ENCODE measurements around the gene PRKN.

Gene PRKN

DNA sequence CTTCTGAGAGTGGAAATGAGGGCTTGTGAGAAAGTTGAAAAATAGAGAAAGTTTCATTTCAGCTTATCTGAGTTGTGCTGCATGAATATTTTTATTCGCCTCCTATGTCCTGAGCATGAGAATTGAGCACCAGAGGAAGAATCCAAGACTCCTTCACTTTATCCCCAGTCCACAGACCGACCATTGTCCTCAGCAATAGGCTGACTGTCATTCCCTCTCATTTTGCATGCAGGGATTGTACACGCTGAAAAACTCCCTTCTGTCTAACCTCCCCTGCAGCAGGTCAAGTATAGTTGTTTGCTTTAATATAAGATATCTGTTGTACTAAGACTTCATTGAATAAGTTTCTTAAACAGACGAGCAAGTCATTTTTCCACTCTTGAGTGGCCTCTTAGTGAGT is 437.6 kb downstream of the PRKN start:
- DNase-seq = no peak

DNA sequence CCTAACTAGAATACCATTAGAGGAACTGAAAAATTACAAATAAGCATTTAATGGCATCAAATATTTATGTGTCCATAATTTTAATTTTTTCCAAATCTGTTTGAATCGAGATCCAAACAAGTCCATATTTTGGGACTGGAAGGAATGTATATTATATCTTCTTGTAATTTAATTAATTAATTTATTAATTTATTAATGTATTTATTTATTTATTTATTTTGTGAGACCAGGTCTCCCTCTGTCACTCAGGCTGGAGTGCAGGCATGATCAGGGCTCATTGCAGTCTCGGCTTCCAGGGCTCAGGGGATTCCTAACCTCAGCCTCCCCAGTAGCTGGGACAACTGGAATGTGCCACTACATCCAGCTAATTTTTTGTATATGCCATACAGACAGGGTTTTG is 453.6 kb downstream of the PRKN start:
- no peak for DNase-seq

DNA sequence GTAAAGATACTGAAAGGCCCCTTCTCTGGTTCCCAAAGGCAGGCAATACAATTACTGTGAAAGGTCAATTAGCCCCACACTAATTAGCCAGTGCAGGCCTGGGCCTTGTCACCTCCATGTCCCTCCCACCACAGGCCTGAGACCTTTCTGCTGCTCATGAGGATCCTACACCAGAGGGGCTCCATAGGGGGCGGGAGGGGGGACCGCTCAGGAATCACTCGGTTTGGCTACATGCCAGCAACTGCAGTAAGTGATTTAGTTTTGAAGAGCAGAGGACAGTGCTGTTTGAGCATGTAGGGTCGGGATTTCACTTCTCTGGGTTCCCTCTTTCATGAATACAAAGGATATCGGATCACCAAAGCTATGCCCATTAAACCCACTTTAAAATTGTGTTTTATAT is 455.6 kb downstream of the PRKN start:
- peak; percentile 52 for DNase-seq

DNA sequence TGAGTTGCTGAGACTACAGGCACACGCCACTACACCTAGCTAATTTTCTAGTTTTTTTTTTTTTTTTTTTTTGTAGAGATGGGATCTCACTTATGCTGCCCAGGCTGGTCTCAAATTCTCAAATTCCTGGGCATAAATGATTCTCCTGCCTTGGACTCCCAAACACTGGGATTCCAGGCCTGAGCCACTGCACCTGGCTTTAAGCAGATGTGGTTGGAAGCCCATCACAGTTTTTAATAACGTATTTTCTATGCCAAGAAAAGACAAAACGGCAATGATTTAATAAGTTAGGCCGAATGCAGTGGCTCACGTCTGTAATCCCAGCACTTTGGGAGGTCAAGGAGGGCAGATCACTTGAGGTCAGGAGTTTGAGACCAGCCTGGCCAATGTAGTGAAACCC is 456.6 kb downstream of the PRKN start:
- no peak for DNase-seq

DNA sequence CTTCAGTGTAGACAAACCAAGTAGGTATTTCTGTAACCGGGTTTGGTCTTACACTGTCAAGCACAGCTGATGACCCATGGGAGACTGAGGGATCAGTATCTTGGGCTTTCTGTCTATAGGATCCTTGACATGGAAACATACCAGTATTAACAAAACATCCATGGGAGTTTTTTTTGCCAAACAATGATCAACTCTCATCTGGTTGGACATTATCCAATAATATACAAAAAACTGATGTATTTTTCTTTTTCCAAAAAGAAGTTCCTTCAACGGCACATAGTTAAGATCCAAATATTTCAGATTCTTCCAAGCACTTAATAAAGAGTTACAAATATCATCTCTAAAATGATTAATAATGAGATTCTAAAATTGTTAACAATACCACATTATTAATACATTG is 459.9 kb downstream of the PRKN start:
- DNase-seq = no peak

DNA sequence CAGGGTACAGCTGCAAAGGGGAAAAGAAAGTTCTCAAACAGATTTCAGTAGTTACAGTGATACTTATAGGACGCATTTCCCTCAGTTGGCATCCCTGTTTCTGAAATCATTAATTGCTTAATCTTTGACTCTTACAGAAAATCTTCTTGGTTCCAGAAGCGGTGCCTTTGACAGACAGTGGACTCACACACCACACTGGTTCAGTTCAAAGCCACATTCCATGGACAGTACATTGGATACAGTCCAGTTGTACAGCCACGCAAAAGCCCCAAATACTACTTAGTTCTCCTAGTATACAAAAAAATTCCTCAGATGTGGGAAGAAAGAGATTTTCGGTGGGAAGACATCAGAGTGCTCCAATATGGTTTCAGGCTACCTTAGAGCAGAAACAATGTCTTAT is 460.4 kb downstream of the PRKN start:
- DNase-seq = no peak

DNA sequence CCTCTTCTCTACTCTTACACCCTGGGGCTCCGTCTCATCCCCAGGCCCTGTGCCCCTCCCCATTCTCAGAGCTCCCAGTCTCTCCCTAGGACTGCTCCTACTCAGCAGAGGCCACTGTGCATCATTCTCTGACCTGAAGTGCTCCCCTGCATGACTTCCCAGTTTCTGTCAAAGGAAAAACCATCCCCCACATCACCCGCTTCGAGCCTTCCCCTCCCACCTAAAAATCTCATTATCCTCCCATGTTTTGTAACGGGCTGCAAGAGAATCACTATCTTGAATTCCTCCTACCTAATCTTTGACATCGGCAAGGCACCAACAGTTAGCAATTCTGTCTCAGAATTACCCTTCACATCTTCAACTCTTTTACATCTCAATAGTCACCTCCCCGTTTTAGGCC is 463.0 kb downstream of the PRKN start:
- DNase-seq = no peak

DNA sequence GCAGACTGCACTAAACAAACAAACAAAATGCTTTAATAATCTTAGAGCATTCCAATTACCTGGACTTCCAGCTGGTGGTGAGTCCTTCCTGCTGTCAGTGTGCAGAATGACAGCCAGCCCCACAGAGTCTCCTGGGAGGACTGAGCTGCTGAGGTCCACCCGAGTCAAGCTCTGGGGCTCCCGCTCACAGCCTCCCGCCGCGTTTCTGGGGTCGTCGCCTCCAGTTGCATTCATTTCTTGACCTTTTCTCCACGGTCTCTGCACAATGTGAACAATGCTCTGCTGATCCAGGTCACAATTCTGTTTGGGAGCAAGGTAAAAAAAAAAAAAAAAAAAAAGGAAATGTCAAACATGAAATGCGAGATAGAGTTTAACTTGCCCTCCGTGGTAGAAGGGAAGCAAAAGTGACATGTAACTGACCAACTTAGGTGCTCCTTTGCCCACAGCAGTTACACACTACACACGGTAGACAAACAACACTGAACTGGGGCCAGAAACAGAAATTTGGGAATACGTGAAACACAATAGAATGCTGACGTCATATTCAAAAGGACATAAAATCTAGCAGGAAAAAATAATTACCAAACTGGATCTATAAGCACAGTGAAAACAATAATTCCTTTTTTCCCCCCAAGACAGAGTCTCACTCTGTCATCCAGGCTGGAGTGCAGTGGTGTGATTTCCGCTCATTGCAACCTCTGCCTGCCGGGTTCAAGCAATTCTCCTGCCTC is 464.9 kb downstream of the PRKN start:
- DNase-seq = peak; percentile 85

DNA sequence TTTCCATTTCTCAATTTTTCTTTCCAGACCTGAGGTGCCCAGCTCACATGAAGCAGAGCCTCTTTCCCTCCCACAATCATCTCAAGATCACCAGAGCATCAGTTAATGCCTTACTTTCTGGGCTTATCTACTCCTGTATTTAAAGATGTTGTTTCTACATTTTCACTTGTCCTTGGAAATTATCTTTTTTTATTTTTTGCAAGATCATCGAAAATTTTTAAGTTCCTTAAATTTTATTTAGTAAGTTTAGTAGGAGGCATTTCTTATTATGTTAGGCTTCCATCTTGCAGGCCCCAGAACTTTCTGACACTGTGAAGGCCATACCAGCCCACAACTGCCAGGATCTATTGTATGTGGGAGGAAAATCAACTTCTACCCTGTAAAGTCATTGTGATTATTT is 466.0 kb downstream of the PRKN start:
- DNase-seq = no peak

DNA sequence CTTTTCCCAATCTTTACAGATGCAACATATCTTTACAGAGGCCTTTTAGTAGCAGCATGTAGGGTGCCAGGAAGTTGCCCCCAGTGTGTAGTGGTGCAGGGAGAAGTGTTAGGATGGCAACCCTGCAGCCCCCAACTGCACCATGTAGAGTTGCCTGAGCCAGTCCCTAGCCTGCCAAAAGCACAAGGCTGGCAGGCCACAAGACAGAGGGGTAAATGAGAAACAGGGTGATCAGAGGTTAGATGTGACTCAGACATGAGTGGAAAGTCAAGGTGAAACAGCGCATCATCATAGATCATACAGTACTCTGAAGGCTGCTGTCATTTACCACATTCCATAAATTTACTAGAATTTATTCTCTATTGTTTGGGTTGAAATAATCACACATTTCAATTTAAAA is 467.5 kb downstream of the PRKN start:
- DNase-seq = no peak

DNA sequence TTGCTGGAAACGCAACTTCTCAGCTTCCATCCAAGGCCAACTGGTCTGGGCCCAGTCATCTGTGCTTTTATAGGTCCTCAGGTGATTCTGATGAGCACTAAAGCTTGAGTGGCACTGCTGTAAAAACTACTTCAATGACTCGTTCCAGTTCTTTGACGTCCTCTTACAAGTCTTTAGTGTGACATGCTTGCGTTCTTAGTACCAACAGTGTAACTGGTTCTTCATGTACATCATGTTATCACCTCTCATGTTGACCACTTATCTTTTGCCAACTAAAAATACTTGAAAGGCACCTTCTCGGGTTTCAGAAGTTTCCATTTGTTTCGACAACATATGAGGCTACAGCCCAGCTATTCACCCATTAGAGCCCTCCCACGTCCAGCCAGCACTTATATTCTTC is 468.9 kb downstream of the PRKN start:
- DNase-seq = no peak

DNA sequence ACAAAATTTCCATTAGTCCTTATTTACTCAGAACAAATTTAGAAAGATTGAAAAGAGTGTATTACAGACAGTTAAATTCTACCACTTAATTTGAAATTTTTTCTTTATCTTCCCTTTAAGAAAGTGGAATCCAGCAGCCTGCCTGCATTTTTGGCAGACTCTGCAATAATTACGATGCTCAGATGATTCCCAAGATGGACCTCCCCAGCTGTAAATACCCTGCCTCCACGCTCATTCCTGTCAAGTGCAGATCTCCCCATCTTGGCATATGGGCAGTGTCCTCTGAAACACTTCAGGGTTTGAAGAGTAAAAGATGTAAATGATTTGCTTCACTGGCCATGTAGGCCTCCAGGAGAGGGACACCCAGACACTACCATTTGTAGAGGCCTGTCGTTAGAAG is 471.2 kb downstream of the PRKN start:
- DNase-seq = no peak

DNA sequence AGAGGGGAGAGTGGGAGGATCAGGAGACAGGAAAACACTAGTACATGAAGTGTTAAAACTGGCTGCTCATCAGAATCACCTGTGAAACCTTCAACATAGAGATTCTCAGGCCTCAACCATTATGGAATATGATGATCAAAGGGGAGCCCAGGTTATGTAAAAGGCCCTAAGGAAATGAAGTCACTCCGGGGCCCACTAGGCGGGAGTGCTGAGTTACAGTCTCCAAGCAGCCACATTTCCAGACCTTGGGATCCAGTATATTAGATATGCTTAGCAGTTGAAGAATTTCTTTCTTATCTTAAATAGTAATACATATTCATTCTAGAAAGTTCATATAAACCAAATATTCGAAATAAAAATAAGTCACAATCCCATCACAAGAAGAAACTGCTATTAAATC is 476.3 kb downstream of the PRKN start:
- DNase-seq = peak; percentile 58

DNA sequence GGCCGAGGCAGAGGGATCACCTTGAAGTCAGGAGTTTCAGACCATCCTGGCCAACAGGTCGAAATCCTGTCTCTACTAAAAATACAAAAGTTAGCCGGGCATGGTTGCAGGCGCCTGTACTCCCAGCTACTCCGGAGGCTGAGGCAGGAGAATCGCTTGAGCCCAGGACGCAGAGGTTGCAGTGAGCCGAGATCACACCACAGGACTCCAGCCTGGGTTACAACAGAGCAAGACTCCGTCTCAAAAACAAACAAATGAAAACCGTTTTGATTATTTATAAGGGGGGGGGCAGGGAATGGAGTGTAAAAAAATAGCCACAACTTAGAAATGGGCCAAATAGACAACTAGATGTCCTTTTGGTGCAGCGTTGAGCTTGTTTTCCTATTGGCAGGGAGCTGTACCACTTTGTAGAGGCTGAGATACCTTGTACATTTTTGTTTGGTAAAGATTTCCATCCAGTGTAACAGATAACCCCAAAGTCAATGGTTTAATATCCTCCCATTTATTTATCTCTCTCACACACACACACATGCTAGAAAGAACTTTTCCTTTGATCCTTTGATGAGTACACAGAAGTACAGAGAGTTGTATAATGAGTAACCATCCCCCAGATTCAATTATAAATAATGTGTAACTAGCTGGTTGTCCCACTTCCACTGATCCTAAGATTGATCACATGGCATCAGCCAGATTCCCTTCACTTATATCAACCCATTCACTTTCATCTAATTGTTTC is 477.5 kb downstream of the PRKN start:
- DNase-seq = no peak

DNA sequence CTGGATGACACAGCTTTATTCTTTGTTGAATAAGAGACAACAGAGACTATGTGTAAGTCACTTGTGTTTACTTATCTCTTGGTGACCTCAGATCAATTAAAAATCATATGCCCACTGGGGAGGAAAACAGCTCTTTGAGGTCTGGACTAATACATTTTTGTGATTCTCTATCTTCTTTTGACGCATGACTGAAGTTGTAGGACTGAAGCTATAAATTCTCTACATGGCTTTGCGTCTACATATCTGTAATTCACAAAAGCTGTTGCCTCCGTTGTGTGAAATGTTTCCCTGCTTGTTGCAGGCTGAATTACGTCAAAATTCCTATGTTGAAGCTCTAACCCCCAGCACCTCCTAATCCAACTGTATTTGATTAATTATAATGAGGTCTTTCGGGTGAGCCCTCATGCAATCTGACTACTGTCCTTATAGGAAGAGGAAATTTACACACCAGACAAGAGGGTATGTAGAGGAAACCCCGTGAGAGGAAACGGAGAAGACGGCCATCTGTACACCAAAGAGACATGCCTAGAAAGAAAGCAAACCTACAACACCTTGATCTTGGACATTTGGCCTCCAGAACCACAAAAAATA is 481.6 kb downstream of the PRKN start:
- DNase-seq = peak; percentile 21

DNA sequence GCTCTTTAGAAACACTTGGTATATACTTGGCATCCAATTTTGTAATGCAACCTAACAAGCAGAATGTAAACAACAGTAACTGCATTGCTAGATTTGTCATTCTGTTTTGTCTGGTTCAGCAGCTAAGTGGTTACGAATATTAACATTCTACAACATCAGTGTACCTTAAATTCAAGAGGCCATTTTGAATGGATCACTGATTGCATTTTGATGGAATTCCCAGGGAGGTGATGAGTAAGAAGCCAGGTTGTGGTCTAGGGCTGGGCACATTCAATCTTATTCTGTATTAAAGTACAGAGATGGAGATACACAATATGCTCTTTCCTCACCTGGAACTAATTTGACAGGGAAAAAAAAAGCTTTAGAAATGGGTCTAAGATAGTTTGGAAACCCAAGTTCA is 483.5 kb downstream of the PRKN start:
- DNase-seq = no peak

DNA sequence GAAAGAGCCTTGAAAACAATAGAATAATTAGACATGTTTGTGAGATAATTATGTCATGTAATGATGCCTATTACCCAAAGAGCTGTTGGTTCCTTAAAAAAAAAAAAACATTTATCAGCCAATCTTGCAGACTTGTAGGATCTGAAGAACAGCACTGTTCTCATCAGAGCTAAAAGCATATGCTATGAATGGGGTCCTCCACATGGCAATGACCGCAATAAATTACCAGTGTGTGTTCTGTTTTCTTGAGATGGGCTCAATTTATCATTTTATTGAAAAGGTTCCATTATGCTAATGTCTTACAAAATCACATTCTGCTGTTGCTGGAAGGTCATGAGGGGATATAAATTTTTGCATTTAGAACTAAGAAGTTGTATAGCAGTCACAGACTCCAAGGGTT is 484.7 kb downstream of the PRKN start:
- DNase-seq = no peak

DNA sequence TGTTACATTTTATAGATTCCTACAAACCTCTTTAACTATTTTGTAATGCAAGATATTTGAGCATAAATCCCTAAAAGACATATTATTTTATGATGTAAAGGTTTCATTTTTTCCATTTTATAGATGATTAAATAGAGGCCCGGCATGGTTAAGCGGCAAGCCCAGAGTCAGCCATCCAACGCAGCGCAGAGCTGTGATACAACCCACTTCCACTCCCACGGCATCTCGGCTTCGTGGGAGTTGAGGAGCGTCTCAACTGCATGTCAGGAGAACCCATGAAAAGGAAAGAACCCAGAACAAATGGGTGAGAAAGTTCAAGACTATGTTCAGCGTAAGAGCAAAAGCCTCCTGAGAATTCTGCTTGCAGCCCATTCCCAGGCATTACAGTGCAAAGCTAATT is 488.2 kb downstream of the PRKN start:
- DNase-seq = no peak

DNA sequence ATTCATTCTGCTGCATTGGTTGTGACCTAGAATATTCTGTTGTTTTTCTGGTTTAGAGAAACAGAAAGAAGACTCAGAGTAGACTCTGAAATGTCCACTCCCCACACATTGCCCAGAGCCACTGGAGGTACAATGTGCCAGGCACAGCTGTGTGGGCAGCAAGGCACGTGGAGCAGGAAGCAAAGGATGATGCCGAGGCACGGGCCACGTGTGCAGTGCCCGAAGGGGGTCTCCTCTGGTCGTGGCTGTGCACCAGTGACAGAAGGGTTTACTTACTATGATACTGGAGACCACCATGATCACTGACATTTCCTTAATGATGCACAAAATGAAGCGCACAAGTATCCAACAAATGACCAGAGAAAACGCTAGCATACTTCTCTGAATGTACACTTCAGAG is 488.9 kb downstream of the PRKN start:
- no peak for DNase-seq

DNA sequence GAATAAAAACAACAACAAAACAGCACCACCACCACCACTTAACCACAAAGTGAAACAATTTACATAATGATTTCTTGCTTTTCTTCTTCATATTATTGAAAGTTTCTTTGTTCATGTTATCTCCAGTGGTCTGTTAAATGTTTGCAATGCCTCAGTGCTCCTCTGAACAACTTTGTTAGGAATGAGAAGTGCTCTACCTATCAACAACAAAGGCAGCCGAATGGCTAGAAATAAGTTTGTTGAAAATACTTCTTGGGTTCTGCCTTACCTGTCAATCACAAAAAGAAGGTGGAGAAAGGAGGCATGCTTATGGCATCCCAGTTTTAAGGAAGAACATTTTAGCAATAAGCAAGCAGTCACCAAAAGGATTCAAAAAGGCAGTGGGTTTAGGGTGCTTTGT is 490.2 kb downstream of the PRKN start:
- DNase-seq = no peak

DNA sequence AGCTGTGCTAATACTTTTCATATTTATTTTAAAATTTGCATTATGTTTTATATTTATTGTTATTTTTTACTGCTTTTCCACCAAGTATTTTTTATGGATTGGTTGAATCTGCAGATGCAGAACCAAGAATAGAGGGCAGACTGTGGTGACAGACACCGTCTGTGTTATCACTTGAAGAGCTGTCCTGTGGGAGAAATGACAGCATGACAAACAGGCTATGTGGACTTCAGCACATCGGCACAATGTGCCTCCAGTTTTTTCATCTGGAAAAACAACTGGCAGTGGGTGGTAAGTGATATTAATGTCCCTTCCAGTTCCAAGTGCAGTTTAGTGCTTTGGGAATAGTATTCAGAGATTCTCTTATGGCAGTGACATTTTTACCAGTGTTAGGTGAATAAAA is 492.9 kb downstream of the PRKN start:
- DNase-seq = no peak

DNA sequence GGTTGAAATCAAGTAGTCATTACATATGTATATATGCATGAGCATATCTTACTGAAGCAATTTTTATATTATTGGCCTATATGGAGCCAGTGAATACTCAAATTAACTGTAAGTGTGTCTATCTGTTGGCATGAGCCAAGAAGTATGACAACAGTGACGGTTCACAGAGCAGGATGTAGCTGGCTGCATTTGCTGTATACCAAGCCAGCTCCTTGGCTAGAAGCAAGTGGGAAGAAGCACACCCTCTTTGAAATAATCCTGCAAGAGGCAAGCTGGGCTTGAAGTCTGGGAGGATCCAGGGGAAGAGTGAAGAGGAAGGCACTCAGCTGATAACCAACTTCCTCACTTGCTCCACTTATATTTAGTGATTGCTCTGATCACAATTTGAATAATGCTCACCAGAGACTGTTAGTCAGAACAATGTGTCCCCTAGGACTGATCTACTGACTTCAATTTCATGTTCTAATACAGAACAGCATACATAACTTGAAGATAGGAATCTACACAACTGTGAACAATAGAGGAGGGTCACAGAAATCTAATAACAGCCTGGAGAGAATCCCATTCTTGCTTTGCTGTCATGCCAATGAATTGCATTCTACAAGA is 497.3 kb downstream of the PRKN start:
- no peak for DNase-seq

DNA sequence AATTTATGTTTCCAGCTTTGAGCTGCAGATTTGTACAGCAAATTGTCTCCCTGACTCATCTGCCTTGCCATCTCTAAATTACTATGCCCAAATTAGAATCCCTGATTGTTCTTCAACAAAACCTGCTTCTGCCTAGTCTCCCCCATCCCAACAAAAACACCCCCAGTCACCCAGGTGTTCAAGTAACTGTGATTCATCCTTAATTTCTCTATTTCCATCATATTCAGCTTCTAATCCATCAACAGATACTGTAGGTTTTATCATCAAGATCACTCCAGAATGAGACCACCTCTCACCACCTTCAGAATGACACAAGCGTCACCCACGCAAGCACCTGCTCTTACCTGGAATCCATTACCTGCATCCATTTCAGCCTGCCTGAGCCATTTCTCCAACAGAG is 498.5 kb downstream of the PRKN start:
- no peak for DNase-seq

DNA sequence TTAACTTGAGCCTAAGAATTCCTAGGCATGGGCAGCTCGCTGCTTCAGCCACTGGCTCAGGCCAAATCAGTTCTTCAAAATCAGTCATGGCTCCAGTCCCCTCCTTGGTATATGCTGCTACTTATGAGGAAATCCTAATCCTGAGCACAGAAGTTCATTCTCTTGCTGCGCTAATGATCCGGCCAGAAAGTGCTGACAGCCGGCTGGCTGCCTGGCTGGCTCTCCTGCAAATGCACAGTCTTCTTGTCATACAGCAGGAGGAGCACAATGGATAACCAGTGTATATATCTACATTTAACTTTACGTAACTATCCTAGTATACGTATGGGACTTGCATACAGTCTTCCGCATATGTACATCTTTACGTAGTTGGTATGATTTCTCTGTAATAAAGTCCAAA is 500.8 kb downstream of the PRKN start:
- DNase-seq = no peak

Measured in NCI-H69 (cell line).